ENCODE data around the gene NRROS.

NRROS gene

DNA sequence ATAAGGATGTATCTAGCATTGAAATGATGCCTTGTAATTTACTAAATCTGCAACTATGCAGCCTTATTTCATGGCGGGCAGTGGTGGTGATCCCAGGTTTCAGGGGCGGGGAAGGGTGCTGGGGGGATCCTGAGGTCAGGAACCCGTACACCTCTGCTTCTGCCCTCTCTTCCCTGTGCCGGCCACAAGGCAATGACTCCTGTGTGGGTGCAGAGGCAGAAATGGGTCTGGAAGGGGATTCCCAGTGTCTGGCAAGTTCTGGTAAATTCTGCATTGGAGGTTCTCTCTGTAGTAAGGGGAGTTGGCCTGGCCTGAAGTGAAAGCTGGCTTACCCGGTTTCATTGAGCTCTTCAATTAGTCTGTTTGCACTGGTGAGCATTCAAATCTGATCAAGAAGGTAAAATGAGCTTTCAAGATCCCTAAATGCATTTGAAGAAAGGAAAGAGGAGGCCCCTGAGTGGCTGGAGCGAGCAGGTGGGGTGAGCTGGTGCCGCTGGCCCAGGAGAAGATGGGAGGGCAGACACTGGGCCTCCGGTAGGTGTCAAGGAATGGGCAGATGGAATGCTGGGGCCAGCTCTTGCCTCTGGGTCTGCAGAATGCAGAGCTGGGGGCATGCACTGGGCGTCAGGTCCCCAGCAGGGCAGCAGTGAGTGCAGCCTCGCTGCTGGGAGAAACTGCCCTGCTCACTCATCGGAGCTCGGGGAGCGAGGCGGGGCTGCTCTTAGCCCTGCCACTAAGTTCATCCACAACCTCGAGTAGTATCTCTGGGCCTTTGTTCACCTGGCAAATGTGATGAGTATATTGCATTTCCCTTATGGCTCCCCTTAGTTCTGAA, 13.7 kb downstream of the NRROS start:
- no peak for DNase-seq

DNA sequence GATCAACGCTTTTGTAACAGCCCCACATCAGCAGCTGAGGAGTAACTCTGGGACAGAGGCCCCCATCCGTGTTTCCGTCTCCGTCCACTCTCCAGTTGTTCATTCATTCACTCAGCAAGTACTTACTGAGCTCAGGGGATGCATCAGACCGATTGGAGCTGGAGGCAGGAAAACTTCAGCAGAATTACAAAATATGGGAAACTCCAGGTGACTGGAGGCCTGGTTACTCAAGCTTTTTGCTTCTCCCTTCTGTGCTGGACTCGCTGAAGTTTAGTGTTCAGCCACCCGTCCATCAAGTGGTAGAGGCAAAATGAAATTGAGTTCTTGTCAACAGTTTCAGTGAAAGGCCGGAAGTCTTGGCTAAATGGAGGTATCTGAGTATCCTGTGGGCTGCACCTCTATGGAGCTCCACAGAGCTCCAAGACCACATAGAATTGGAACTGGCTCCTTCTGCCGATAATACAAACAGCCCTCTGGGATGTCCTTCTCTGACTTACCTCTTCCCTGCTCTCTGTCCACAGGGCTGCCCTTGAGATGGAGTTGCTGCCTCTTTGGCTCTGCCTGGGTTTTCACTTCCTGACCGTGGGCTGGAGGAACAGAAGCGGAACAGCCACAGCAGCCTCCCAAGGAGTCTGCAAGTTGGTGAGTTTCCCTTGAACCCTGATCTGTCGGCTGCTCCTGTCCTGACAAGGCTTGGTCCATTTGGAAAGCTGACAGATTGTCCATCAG, 14.7 kb downstream of the NRROS start:
- no peak for DNase-seq

DNA sequence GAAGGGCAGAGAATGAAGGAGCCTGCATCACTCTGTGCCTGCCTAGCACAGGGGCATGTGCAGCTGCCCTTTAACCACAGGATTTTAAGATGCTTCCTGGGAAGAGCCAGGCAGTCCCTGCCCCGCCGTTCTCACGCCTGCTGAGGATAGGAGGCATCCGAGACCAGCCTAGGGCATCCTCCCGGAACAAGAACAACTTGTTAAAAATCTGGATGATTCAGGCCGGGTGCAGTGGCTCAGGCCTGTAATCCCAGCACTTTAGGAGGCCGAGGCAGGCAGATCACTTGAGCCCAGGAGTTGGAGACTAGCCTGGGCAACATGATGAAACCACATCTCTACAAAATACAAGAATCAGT, 15.2 kb downstream of the NRROS start:
- DNase-seq: no peak

- no peak for DNase-seq
Measured at GRCh38 chr3:196655496-196655895, 16.0 kb downstream of the NRROS start.

DNA sequence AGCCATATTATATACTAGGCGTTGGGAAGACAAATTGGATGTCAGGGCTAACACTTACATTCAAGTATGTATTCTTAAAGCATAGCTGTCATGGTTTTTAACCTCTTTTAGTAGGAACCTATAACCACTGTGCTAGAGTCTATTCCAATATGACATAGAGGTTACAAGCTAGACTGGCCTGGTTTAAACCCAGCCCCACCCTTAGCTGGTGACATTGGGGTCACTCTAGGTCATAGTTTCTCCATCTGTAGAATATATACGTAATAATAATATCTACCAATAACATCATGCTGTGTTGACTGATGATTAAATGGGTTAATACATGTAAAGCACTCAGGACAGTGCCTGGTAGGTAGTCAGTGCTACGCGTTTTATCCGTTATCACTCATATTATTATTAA, 16.7 kb downstream of the NRROS start:
- no peak for DNase-seq

DNA sequence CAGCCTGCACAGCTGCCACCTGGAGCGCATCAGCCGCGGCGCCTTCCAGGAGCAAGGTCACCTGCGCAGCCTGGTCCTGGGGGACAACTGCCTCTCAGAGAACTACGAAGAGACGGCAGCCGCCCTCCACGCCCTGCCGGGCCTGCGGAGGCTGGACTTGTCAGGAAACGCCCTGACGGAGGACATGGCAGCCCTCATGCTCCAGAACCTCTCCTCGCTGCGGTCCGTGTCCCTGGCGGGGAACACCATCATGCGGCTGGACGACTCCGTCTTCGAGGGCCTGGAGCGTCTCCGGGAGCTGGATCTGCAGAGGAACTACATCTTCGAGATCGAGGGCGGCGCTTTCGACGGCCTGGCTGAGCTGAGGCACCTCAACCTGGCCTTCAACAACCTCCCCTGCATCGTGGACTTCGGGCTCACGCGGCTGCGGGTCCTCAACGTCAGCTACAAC, 20.4 kb downstream of the NRROS start:
- DNase-seq: no peak

- no peak for DNase-seq
Measured at GRCh38 chr3:196660381-196661166, 21.1 kb downstream of the NRROS start.

- DNase-seq: no peak
Measured at GRCh38 chr3:196661400-196661799, 21.9 kb downstream of the NRROS start.

- no peak for DNase-seq
Measured at GRCh38 chr3:196662033-196662432, 22.5 kb downstream of the NRROS start.

DNA sequence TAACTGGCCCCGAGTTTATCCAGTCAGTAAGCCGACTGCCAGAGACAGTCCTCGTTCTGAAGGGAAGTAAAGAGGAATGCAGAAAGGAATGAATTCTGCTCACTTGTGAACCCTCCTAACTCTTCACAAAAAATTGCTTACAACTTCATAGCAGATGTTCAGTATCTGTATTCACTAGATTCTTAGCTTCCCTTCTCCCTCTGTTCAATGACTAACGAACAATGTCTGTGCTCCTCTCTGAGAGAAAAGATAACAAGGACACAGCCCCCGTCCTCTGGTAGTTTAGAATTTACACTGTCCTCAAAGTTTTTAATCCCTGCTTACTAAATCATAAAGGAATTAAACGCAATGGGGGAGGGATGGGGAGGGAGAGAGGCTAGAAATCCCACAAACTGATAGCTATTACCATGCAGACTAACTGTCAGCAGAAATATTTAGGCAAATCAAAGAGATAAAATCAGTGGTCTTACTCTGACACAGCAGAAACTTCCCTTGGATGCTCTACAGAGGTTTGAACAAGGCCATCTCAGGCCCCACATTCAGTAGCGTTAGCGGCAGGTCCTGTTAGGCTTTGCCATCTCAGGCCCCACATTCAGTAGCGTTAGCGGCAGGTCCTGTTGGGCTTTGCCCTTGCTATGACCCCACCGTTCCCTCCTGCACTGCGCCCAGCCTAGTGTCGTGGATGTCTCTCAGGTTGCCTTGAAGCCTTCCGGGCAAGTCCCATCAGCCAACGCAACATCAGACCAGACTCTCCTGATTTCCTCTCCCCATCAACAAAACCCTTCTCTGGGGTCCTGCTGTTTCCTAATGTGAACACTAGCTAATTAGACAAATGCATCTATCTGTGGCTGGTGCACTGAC, 23.4 kb downstream of the NRROS start:
- no peak for DNase-seq

DNA sequence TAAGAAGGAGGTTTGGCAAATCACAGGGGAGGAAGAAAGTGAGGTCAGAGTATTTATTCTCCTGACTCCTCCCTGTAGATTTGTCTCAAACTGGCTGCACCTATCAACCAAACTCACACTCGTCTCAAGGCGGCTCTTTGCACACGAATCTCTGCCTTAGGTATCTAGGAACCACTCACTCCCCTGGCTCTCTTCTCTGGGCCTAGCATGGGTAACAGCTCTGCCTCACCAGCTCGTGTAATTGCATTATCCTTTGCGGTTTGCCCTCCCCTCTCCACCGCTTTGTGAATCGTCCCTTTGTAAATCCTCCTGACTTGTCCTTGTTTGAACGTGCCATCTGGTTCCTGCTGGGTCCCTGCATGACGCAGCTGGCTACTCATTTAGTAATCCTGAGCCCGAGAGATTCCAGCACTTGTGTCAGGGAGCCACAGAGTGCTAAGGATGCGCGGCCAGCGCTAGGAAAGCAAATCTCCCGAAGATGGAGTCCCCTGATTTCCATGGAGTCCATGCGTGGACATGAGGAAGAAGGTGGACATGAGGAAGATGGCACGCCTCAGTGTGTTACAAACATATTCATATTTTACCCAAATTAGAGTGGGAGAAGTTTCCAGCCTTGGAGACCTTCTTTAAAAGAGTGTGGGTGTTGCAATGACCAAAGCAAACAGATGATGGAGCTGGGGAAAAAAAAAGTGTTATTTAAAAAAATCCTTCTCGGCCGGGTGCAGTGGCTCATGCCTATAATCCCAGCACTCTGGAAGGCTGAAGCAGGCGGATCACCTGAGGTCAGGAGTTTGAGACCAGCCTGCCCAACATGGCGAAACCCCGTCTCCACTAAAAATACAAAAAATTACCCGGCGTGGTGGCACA, 26.7 kb downstream of the NRROS start:
- peak; percentile 34 for DNase-seq

DNA sequence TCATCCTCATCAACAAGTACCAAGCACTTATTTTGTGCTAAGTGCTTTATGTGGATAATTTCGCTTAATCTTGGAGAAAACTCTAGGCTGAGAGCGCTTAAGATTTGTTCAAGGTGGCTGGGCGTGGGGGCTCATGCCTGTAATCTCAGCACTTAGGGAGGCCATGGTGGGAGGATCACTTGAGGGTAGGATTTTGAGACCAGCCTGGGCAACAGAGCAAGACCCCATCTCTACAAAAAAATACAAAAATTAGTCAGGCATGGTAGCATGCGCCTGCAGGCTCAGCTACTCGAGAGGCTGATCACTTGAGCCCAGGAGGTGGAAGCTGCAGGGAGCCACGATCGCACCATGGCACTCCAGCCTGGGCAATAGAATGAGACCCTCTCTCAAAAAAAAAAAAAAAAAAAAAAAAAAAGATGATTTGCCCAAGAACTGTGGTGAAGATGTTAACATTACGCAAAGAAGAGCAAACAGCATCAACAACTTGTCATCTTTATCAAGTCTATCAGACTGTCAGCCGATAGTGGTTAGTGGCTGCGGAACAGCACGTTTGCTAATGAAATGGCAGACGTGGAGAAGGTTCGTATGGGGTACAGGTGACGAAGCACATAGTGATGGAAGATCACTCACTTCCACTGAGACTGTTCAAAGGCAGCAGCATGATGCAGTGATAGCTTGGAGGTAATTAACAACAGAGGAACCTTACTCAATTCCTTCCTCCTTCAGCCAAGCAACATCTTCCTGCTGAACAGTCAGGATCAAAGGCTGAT, 27.7 kb downstream of the NRROS start:
- no peak for DNase-seq

DNA sequence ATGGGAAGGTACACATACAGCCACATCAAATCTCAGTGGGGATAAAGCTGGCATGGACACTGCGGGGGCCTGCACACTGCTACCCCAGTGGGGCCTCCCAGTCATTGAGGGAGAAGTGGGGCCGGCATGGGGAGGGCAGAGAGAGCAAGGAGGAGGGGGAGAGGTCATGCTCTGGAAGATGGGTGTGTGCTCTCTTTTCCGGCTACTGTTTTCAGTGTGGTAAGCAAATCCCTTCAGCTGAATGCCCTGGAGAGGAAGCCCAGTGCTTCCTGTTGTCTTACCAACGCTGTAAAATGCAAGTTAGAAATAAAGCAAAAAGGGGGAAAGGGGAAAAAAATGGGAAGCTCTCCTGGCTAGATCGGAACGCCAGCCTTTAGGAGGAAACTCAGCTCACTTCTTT, 30.8 kb downstream of the NRROS start:
- no peak for DNase-seq

GRCh38 chr3:196673632-196674031, 34.1 kb downstream of the NRROS start:
- DNase-seq: no peak

- no peak for DNase-seq
Measured at GRCh38 chr3:196677353-196677752, 37.9 kb downstream of the NRROS start.

DNA sequence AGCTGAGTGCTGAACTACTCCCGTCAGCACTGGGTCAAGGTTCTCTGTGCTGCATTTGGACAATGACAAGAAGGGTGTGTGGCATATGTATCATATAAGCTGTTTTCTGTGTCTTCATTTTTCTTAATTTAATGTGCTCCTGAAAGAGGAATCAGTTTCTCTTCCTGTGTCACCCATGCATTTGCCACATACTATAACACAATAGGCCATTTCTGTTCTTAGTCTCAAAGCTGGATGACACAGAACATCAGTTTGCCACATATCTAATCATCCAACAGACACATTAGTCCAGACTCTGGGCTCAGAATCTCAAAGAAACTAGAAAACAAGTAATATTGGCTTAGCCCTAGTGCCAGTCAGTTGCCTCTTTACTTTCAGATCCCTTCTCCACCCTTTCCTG, 38.4 kb downstream of the NRROS start:
- DNase-seq: no peak

- DNase-seq: peak; percentile 6
Measured at GRCh38 chr3:196684548-196685407, 45.3 kb downstream of the NRROS start.

- DNase-seq: no peak
Measured at GRCh38 chr3:196686436-196686835, 46.9 kb downstream of the NRROS start.

DNA sequence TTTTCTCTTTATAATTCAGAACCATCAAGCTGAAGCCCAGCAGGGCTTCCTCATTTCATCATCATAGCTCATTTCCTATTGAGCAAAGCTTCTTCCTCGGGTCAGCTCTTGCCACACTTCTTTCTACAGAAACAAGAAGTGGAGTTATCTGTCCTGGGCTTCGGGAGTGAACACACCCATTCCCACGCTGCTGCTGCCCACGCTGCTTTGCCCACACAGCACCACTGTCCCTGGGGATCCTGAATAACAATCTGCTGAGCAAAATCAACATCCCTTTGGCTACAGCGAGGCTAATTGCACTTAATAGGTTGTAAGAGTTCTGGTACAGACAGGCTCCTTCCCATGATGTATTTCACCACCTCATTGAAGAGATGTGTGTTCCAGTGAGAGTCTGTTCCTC, 48.9 kb downstream of the NRROS start:
- DNase-seq: peak; percentile 2

Data from NCI-H748 treated with DMSO at 0.1 percent for 48 hours (cell line).